Gastroesophageal sphincter (tissue), 3 donors: ENCODE results near the gene CYP26B1.

Source experiments
- POLR2A ChIP-seq, 2 donors: fragments of 450-650 bp; IDR thresholded peaks; one replicate each; pipeline ENCODE4 v1.6.1; 2017; ENCODE audit warnings: antibody characterized with exemption in 2 of 2, mild to moderate bottlenecking in 2 of 2, moderate library complexity in 1 of 2
- POLR2AphosphoS5 ChIP-seq: sonication (generic); formaldehyde crosslinking; IDR thresholded peaks from one replicate; pipeline ENCODE4 v1.6.1; 2017; ENCODE audit warnings: antibody characterized with exemption
- TF ChIP-seq, protein P1 (sequence below), 4 experiments: fragments of 200-600 bp in 2 of 4; fragments of 450-650 bp in 2 of 4; sonication (generic) in 1 of 4; IDR thresholded peaks; one replicate each; pipeline ENCODE4 v1.5.1; 2017 to 2019; ENCODE audit warnings: antibody characterized with exemption in 4 of 4, mild to moderate bottlenecking in 2 of 4, moderate library complexity in 2 of 4

DNA sequence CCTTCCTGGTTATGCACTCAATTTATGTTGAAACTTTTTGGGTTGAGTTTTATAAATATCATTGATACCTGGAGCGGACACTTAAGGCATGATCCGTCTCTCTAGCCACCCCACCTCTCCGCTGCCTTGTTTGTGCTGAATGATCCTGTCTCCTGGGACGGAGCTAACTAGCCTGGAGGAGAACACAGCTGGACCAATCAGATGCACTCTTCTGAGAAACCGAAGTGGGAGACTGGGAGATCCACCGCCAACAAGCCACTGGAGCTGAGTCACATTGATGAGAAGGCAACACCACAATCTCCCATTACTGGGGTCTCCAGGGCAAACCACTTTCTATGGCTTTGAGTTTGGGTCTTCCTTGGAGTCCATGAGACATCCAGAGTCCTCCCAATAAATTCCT is 29.3 kb downstream of the CYP26B1 start:
- TF ChIP-seq, protein P1, sequence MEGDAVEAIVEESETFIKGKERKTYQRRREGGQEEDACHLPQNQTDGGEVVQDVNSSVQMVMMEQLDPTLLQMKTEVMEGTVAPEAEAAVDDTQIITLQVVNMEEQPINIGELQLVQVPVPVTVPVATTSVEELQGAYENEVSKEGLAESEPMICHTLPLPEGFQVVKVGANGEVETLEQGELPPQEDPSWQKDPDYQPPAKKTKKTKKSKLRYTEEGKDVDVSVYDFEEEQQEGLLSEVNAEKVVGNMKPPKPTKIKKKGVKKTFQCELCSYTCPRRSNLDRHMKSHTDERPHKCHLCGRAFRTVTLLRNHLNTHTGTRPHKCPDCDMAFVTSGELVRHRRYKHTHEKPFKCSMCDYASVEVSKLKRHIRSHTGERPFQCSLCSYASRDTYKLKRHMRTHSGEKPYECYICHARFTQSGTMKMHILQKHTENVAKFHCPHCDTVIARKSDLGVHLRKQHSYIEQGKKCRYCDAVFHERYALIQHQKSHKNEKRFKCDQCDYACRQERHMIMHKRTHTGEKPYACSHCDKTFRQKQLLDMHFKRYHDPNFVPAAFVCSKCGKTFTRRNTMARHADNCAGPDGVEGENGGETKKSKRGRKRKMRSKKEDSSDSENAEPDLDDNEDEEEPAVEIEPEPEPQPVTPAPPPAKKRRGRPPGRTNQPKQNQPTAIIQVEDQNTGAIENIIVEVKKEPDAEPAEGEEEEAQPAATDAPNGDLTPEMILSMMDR (IDR thresholded peaks at IDR 0.05), result no peak
- TF ChIP-seq POLR2AphosphoS5, result no peak
- TF ChIP-seq POLR2A (IDR thresholded peaks at IDR 0.05), result no peak
